HEK293T (cell line): ENCODE measurements around the gene SLC38A10.

ENCODE experiments used
- CTCF ChIA-PET: fragments of 350-600 bp; formaldehyde crosslinking; extraction: SDS; loops from one replicate; lab custom pipeline; 2021; ENCODE audit warnings: antibody characterized with exemption, inconsistent platforms; lab: Yijun Ruan, JAX
- POLR2A ChIA-PET: fragments of 350-600 bp; formaldehyde crosslinking; extraction: SDS; loops from one replicate; lab custom pipeline; 2020; ENCODE audit warnings: antibody characterized with exemption, inconsistent platforms; lab: Yijun Ruan, JAX
- DNase-seq: peaks from one replicate; pipeline ENCODE4 v3.0.0; 2012; ENCODE audit warnings: mixed read lengths; ENCODE audit errors: extremely low spot score
- ARNT ChIP-seq: fragments of 450-650 bp; IDR thresholded peaks from 2 replicates; pipeline ENCODE4 v1.6.1; 2017; ENCODE audit warnings: mild to moderate bottlenecking
- BHLHE40 ChIP-seq: fragments of 450-650 bp; IDR thresholded peaks from 2 replicates; pipeline ENCODE4 v1.6.1; 2016; ENCODE audit warnings: mild to moderate bottlenecking, moderate library complexity, borderline replicate concordance
- CTBP1 ChIP-seq: fragments of 450-650 bp; IDR thresholded peaks from 2 replicates; pipeline ENCODE4 v1.6.1; 2016; ENCODE audit warnings: borderline replicate concordance
- ELF4 ChIP-seq: fragments of 450-650 bp; IDR thresholded peaks from 2 replicates; pipeline ENCODE4 v1.6.1; 2017; ENCODE audit warnings: antibody characterized with exemption
- FOXA1 ChIP-seq: fragments of 450-650 bp; IDR thresholded peaks from 2 replicates; pipeline ENCODE4 v1.6.1; 2016; ENCODE audit warnings: mild to moderate bottlenecking
- FOXK2 ChIP-seq: fragments of 450-650 bp; IDR thresholded peaks from 2 replicates; pipeline ENCODE4 v1.6.1; 2016; ENCODE audit warnings: mild to moderate bottlenecking
- FOXM1 ChIP-seq: fragments of 450-650 bp; IDR thresholded peaks from 2 replicates; pipeline ENCODE4 v1.6.1; 2017; ENCODE audit warnings: mild to moderate bottlenecking, borderline replicate concordance
- HDGF ChIP-seq: fragments of 450-650 bp; IDR thresholded peaks from 2 replicates; pipeline ENCODE4 v1.6.1; 2017; ENCODE audit warnings: antibody characterized with exemption, borderline replicate concordance
- L3MBTL2 ChIP-seq: fragments of 450-650 bp; conservative IDR thresholded peaks from 2 replicates; pipeline ENCODE4 v1.6.1; 2016; ENCODE audit warnings: mild to moderate bottlenecking
- LEF1 ChIP-seq: fragments of 450-650 bp; IDR thresholded peaks from 2 replicates; pipeline ENCODE4 v1.6.1; 2017; ENCODE audit warnings: mild to moderate bottlenecking, borderline replicate concordance
- NFRKB ChIP-seq: fragments of 450-650 bp; IDR thresholded peaks from 2 replicates; pipeline ENCODE4 v1.6.1; 2016; ENCODE audit warnings: mild to moderate bottlenecking, moderate library complexity
- PKNOX1 ChIP-seq: fragments of 450-650 bp; IDR thresholded peaks from 2 replicates; pipeline ENCODE4 v1.6.1; 2016
- SP1 ChIP-seq: fragments of 450-650 bp; IDR thresholded peaks from 2 replicates; pipeline ENCODE4 v1.6.1; 2017
- SUZ12 ChIP-seq: fragments of 450-650 bp; IDR thresholded peaks from 2 replicates; pipeline ENCODE4 v1.6.1; 2016; ENCODE audit warnings: mild to moderate bottlenecking
- TARDBP ChIP-seq: fragments of 450-650 bp; IDR thresholded peaks from 2 replicates; pipeline ENCODE4 v1.6.1; 2016
- ZNF384 ChIP-seq: fragments of 450-650 bp; IDR thresholded peaks from 2 replicates; pipeline ENCODE4 v1.6.1; 2016

Gene SLC38A10

GRCh38 chr17:81236784-81237183 is 58.3 kb downstream of the SLC38A10 start:
- DNase-seq = no peak
- POLR2A ChIA-PET = interaction anchor here (0.6 kb wide), 1 partner anchor 206 kb away, joined by 4 read pairs; no protein-coding TSS in a partner anchor
- CTCF ChIA-PET = interaction anchor here (0.5 kb wide), 1 partner anchor 10 kb away, joined by 5 read pairs; no protein-coding TSS in a partner anchor
- TF ChIP-seq HDGF (no peak), SP1 (no peak), TARDBP (no peak), BHLHE40 (no peak), FOXK2 (no peak), FOXM1 (no peak), ZNF384 (no peak), PKNOX1 (no peak), L3MBTL2 (no peak), LEF1 (no peak), ARNT (no peak), CTBP1 (no peak), NFRKB (no peak), ELF4 (no peak)

GRCh38 chr17:81235822-81236740 is 59.0 kb downstream of the SLC38A10 start:
- DNase-seq = no peak
- ChIA-PET POLR2A (interaction anchor here (1.0 kb wide), 1 partner anchor 13 kb away, joined by 3 read pairs; the partner anchor contains the start of gene CEP131), CTCF (interaction anchor here (0.5 kb wide), 1 partner anchor 9 kb away, joined by 5 read pairs; no protein-coding TSS in a partner anchor)
- TF ChIP-seq L3MBTL2 (no peak), ARNT (no peak), ZNF384 (no peak), HDGF (no peak), FOXA1 (no peak), BHLHE40 (no peak), SUZ12 (no peak), NFRKB (no peak), SP1 (no peak), LEF1 (no peak), ELF4 (no peak), FOXM1 (no peak), FOXK2 (no peak), TARDBP (no peak), PKNOX1 (no peak), CTBP1 (no peak)

- CTCF ChIA-PET = no interaction called here
Measured at GRCh38 chr17:81234940-81235821, 59.9 kb downstream of the SLC38A10 start.

GRCh38 chr17:81234506-81234855 is 60.6 kb downstream of the SLC38A10 start:
- POLR2A ChIA-PET = interaction anchor here (3.4 kb wide), 1 partner anchor 12 kb away, joined by 13 read pairs; the partner anchor contains the start of gene CEP131
- CTCF ChIA-PET = no interaction called here
- TF ChIP-seq ZNF384 = no peak
- TF ChIP-seq BHLHE40 = no peak
- TF ChIP-seq SUZ12 = no peak
- TF ChIP-seq SP1 = no peak
- TF ChIP-seq TARDBP = no peak
- no peak for TF ChIP-seq CTBP1
- no peak for DNase-seq

More at GRCh38 chr17:81234940-81235821, 59.9 kb downstream of the SLC38A10 start:
- TF ChIP-seq NFRKB = no peak
- no peak for TF ChIP-seq ELF4
- TF ChIP-seq SP1 = no peak
- no peak for TF ChIP-seq PKNOX1
- TF ChIP-seq HDGF = no peak
- TF ChIP-seq CTBP1 = no peak
- no peak for TF ChIP-seq TARDBP
- no peak for TF ChIP-seq BHLHE40
- TF ChIP-seq FOXK2 = no peak
- TF ChIP-seq FOXM1 = no peak
- TF ChIP-seq FOXA1 = no peak
- TF ChIP-seq ZNF384 = no peak
- POLR2A ChIA-PET = interaction anchor here (1.0 to 3.4 kb wide), 2 partner anchors 12 kb away, joined by 3 to 13 read pairs; partner anchors contain the start of gene CEP131
- no peak for DNase-seq
